ENCODE results near the gene SHF.
A peak's percentile ranks its signal among the peaks of the same experiment; 100 is the strongest.

The SHF gene

DNA sequence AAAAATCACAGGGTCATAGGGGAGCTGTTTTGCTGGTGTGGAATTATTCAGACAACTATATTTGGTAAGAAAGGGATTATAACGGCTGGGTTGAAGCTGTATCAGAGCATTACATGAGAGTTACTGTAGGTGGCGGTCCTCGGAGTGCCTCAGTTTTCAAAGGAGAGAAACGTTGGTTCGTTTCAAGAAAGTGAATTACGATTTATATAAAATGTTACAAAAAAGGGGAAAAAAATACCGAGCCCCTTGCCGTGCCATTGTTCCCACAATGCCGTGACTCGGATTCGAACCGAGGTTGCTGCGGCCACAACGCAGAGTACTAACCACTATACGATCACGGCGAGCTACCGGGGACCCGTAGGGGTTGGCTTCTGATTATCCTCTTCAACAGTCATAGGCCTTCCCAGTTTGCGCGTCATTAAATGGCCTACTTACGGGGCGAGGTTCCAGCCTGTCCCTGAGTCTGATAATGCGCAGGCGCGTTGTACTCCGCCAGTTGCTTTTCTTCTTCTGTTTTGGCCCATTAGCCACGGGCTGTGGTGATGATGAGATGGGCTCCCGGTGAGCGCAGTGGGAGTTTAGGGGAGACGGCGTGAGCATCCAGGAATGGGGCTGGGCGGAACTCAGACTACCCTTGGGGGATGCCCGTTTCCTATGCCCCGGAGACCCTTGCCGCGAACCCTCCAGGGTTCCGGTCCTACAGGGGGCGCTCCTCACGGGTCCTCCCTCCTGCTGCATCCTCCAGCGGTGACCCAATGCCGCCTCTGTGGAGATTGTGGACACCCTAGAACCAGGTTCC lies 10.8 kb upstream of the SHF start:
- DNase-seq = peak; percentile 93
- peak overlapping the region; percentile 99 for H3K27ac ChIP-seq (ENCODE audit: low read length)
- H3K4me2 ChIP-seq (ENCODE audit: insufficient read depth, low read length) = peak overlapping the region; percentile 93
- H2AFZ ChIP-seq (ENCODE audit: low read depth, low read length) = peak overlapping the region; percentile 96
- no peaks in the 10 kb centered on the region for H4K20me1 ChIP-seq (ENCODE audit: insufficient read depth, low read length)
- peaks cover 42% of the 10 kb centered on the region for H3K4me1 ChIP-seq (ENCODE audit: insufficient read depth, low read length)
- ATAC-seq (ENCODE audit: insufficient read depth, low read depth) = peak; percentile 77
- no peaks in the 10 kb centered on the region for H3K79me2 ChIP-seq (ENCODE audit: insufficient read depth, low read length)
- H3K9me3 ChIP-seq (ENCODE audit: insufficient read depth, low read length, severe bottlenecking) = no peaks in the 10 kb centered on the region
- TF ChIP-seq, protein P1, sequence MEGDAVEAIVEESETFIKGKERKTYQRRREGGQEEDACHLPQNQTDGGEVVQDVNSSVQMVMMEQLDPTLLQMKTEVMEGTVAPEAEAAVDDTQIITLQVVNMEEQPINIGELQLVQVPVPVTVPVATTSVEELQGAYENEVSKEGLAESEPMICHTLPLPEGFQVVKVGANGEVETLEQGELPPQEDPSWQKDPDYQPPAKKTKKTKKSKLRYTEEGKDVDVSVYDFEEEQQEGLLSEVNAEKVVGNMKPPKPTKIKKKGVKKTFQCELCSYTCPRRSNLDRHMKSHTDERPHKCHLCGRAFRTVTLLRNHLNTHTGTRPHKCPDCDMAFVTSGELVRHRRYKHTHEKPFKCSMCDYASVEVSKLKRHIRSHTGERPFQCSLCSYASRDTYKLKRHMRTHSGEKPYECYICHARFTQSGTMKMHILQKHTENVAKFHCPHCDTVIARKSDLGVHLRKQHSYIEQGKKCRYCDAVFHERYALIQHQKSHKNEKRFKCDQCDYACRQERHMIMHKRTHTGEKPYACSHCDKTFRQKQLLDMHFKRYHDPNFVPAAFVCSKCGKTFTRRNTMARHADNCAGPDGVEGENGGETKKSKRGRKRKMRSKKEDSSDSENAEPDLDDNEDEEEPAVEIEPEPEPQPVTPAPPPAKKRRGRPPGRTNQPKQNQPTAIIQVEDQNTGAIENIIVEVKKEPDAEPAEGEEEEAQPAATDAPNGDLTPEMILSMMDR (IDR thresholded peaks at IDR 0.05; ENCODE audit: borderline replicate concordance, extremely low read depth, low read length, poor library complexity, severe bottlenecking) = peak; percentile 76
- TF ChIP-seq EZH2 (IDR thresholded peaks at IDR 0.05; ENCODE audit: borderline replicate concordance, low read depth, low read length, severe bottlenecking) = no peak
- H3K27me3 ChIP-seq (ENCODE audit: insufficient read depth, low read length, poor library complexity) = no peaks in the 10 kb centered on the region
- H3K36me3 ChIP-seq (ENCODE audit: insufficient read depth, low read length) = no peaks in the 10 kb centered on the region
- H3K9ac ChIP-seq (ENCODE audit: low read depth, low read length) = peak overlapping the region; percentile 74
- H3K4me3 ChIP-seq (ENCODE audit: low read depth in 1 of 2, low read length in 2 of 2) = peak overlapping the region; percentile 57 to 61; a peak in 3 of 4 replicates

DNA sequence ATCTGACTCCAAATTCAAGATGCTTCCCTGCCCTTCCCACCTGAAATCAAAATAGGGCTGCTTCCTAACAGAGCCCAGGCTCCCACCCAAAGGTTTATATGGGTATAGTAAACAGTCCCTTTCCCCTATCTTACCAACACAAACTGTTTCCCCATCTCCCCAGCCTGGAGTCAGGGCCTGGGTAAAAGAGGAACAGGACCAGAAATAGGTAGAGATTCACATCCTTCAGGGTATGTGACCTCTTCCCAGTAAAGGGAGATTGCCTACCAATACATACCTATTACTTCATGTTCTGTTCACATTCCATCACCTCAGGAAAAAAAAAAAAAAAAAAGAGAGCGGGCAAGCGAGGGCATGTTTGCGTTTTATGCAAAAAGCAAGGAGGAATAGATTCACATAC lies 9.7 kb upstream of the SHF start:
- Histone ChIP-seq H3K9ac (ENCODE audit: low read depth, low read length) (peak overlapping the region; percentile 74), H3K27ac (ENCODE audit: low read length) (peak overlapping the region; percentile 99), H3K79me2 (ENCODE audit: insufficient read depth, low read length) (no peaks in the 10 kb centered on the region), H3K4me2 (ENCODE audit: insufficient read depth, low read length) (peak overlapping the region; percentile 93), H3K27me3 (ENCODE audit: insufficient read depth, low read length, poor library complexity) (no peaks in the 10 kb centered on the region), H2AFZ (ENCODE audit: low read depth, low read length) (peak overlapping the region; percentile 96), H3K4me3 (ENCODE audit: low read depth in 1 of 2, low read length in 2 of 2) (peak overlapping the region; percentile 57 to 61; a peak in 3 of 4 replicates), H3K9me3 (ENCODE audit: insufficient read depth, low read length, severe bottlenecking) (no peaks in the 10 kb centered on the region), H4K20me1 (ENCODE audit: insufficient read depth, low read length) (no peaks in the 10 kb centered on the region), H3K4me1 (ENCODE audit: insufficient read depth, low read length) (peaks cover 42% of the 10 kb centered on the region), H3K36me3 (ENCODE audit: insufficient read depth, low read length) (no peaks in the 10 kb centered on the region)
- DNase-seq (no peak), ATAC-seq (ENCODE audit: insufficient read depth, low read depth) (no peak)
- TF ChIP-seq EZH2 (IDR thresholded peaks at IDR 0.05; ENCODE audit: borderline replicate concordance, low read depth, low read length, severe bottlenecking) = no peak
- TF ChIP-seq, protein P1 (IDR thresholded peaks at IDR 0.05; ENCODE audit: borderline replicate concordance, extremely low read depth, low read length, poor library complexity, severe bottlenecking) = no peak

DNA sequence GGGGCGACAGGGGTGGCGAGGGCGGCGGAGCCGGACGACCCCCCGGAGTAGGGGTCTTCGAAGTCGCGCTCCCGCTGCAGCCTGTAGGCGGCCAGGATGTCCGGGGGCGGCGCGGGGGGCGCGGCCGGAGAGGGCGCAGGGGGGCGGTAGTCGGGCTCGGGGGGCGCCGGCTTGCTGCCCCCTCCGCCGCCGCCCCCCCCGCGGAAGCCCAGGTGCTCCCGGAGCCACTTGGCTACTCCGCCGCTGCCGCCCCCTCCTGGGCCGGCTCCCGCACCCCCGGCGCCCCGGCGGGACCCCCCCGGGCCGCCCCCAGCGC lies 230 bp downstream of the SHF start:
- TF ChIP-seq EZH2 (IDR thresholded peaks at IDR 0.05; ENCODE audit: borderline replicate concordance, low read depth, low read length, severe bottlenecking) = no peak
- TF ChIP-seq, protein P1 (IDR thresholded peaks at IDR 0.05; ENCODE audit: borderline replicate concordance, extremely low read depth, low read length, poor library complexity, severe bottlenecking) = no peak
- Histone ChIP-seq H3K9ac (ENCODE audit: low read depth, low read length) (peak overlapping the region; percentile 73; the same call in 1 of the 2 replicates), H3K4me3 (ENCODE audit: low read depth in 1 of 2, low read length in 2 of 2) (peak overlapping the region in 1 of 2 experiments; percentile 77; a peak in 3 of 4 replicates), H3K27ac (ENCODE audit: low read length) (no peak overlapping the region), H3K36me3 (ENCODE audit: insufficient read depth, low read length) (no peaks in the 10 kb centered on the region), H4K20me1 (ENCODE audit: insufficient read depth, low read length) (no peaks in the 10 kb centered on the region), H3K79me2 (ENCODE audit: insufficient read depth, low read length) (no peaks in the 10 kb centered on the region), H3K4me1 (ENCODE audit: insufficient read depth, low read length) (peaks cover 22% of the 10 kb centered on the region), H2AFZ (ENCODE audit: low read depth, low read length) (no peak overlapping the region), H3K4me2 (ENCODE audit: insufficient read depth, low read length) (peak overlapping the region; percentile 97), H3K27me3 (ENCODE audit: insufficient read depth, low read length, poor library complexity) (no peaks in the 10 kb centered on the region), H3K9me3 (ENCODE audit: insufficient read depth, low read length, severe bottlenecking) (no peaks in the 10 kb centered on the region)
- no peak for DNase-seq
- ATAC-seq (ENCODE audit: insufficient read depth, low read depth) = no peak; the same call in 1 of the 3 replicates

Measured in DND-41 (cell line).